GM18507 (cell line): ENCODE results near the gene RNF150.

Experiments used
- DNase-seq: peaks from one replicate; pipeline ENCODE4 v3.0.0; 2011; ENCODE audit warnings: low read depth; ENCODE audit not compliant: insufficient read length; ENCODE audit errors: extremely low spot score
- FAIRE-seq: peaks from 2 replicates; lab custom pipeline; 2011; peaks lifted over from hg19 to GRCh38; lab: Jason Lieb, UNC

Gene RNF150

DNA sequence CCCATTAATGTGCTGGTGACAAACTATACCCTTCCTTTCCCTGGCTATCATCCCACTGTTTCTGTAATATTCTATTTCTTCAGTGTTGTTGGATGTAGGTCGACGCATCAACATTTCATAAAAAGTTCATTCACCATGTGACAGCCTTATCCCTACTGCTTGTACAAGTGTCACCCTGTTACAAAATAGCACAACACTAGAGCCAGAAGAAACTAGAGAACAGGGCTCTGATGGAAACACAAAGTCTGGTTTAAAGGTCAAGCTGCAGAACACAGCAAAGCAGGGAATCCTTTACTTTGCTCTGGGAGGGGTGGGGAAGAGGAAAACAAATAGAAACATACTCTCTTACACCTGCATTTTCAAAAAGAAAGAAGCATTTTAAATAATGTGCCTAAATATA lies 245.8 kb downstream of the RNF150 start:
- DNase-seq (no peak), FAIRE-seq (no peak)

GRCh38 chr4:140884431-140885058 lies 248.7 kb downstream of the RNF150 start:
- DNase-seq (peak; percentile 39), FAIRE-seq (peak; percentile 78)

GRCh38 chr4:140877781-140878180 lies 255.5 kb downstream of the RNF150 start:
- FAIRE-seq (no peak), DNase-seq (no peak)

DNA sequence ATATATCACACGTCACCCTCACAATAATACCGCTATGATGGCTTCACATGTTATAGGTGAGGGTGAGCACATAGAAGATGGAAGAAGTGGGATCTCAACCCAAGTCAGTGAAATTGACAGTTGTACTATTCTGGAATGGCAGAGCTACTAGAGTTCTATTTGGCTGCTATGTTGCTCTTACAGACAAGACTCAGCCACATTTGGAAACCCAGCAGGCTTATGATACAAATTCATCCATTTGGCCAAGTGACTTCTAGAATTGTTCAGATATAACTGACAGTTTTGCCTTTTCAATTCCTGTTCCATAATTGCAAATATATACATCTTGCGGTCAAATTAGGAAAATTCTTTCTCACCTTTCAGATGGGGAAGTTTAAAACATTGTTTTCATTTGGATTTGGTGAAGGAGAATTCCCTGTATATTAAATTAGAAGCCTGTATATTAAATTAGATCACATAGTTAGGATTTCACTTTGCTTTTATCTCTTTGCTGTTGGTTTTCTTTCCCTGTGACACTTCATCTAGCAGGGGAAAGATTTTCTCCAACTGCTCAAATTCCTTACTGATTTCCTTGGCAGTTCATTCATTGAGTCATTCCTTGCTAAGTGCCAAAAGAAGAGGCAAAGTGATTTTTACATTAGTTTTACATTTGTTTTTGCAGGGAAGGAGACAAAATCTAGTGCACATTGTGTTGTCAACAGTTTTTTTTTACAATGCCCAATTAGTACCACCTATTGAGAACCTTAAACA lies 256.5 kb downstream of the RNF150 start:
- no peak for FAIRE-seq

GRCh38 chr4:140875746-140876452 lies 257.4 kb downstream of the RNF150 start:
- FAIRE-seq, result no peak
- no peak for DNase-seq

More for the DNA sequence above, 256.5 kb downstream of the RNF150 start:
- DNase-seq, result no peak

DNA sequence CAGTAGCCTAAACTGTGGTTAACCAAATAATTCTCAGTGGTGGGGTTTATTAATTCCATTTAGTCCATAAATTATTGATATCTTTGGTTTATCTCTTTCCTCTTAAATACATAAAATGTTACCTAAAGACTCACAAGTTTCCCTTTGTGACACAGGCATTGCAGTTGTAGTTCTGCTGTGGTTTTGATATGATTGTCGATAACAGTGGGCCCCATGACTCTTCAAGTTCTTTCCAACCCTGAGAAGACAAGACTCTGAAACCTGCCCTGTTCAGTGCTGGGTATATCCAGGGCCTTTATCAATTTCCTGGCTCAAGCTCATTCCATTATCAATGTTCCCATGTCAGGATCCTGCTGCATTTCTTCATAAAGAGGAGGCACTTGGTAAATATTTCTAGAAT lies 259.2 kb downstream of the RNF150 start:
- no peak for FAIRE-seq

DNA sequence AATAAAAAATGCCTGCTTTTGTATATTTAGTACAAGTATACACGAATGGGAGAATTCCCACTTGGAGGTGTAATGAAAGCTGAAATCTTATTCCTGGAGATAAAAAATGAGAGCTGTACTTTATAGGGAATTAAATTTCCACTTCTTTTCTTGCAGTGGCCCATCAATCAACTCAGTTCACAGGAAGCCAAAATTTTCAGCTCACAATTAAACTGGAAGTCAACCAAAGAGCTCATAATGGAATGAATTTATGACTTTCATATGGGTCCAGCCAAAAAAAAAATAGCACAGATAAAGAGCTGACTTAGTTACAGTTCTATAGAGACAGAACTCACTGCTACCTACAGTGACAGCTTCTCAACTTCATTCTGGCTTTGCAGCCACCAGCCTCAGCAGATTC lies 261.9 kb downstream of the RNF150 start:
- DNase-seq, result no peak
- no peak for FAIRE-seq

More for the DNA sequence above, 259.2 kb downstream of the RNF150 start:
- DNase-seq, result no peak

GRCh38 chr4:140870427-140870826 lies 262.8 kb downstream of the RNF150 start:
- no peak for FAIRE-seq
- no peak for DNase-seq

GRCh38 chr4:140869446-140869845 lies 263.8 kb downstream of the RNF150 start:
- FAIRE-seq, result no peak
- DNase-seq, result no peak

- FAIRE-seq (no peak), DNase-seq (no peak)
Measured at GRCh38 chr4:140867356-140867755, 265.9 kb downstream of the RNF150 start.

- DNase-seq, result no peak
- FAIRE-seq, result no peak
Measured at GRCh38 chr4:140866492-140867005, 266.7 kb downstream of the RNF150 start.

GRCh38 chr4:140865253-140866217 lies 267.7 kb downstream of the RNF150 start:
- DNase-seq, result no peak
- no peak for FAIRE-seq

- FAIRE-seq (no peak), DNase-seq (no peak)
Measured at GRCh38 chr4:140863197-140863596, 270.1 kb downstream of the RNF150 start.

GRCh38 chr4:140862177-140862442 lies 271.2 kb downstream of the RNF150 start:
- FAIRE-seq, result no peak
- no peak for DNase-seq

DNA sequence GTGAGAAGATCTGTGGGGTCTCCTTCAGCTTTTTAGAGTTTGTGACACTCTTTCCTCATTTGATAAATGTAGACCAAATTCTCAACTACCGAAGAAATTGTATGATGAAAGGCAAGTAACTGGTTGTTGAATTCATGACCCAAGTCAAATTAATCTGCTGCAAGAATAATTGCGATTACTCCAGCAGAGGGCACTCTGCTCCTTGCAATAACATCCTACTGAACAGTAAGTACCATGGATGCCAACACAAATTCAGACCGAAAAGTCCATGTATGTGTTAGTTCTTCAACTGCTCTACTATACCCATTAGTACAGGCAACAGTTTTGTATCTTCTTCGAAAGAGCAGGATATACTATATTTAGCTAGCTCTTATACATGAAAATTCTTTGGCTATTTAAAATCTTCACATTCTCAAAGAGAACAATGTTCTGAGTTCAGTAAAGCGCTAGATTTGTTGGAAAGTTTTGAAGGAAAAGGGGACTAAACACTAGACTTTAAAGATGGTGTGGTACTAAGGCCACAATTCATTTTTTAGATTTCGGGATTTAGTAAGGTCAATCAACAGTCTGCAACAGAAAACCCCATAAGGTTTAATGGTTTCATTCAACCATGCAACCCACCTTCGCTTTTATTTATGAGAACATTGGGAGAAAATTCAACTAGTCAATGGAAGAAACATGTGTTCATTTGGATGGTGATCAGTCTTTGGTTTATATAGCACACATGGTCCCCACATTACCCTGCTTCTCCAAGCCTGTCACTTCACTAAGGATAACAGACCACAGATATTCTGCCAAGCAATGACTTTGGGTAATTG lies 271.7 kb downstream of the RNF150 start:
- no peak for DNase-seq
- FAIRE-seq, result peak; percentile 80

GRCh38 chr4:140858897-140859296 lies 274.4 kb downstream of the RNF150 start:
- DNase-seq, result no peak
- FAIRE-seq, result no peak

- DNase-seq (no peak), FAIRE-seq (no peak)
Measured at GRCh38 chr4:140857111-140857510, 276.2 kb downstream of the RNF150 start.

DNA sequence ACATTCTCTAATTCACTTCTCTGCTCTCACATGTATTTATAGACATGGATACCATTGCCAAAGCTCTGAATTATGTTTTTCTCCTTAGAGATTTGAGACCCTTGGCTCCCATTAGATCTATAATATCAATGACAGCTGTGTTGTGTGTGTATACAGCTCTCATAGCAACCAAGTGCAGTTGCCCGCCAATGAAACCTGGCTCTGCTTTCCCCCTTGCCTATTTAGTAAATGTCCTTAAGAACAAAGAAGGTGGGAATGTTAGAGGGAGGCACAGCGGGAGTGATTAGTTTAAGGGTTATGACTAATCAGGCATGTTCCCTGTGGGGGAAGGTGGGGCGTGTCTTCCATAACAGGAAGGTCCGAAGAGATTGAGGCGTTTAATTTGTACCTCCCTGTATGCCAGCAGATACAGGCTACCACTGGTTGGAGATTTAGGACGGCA lies 276.6 kb downstream of the RNF150 start:
- FAIRE-seq (no peak), DNase-seq (no peak)

DNA sequence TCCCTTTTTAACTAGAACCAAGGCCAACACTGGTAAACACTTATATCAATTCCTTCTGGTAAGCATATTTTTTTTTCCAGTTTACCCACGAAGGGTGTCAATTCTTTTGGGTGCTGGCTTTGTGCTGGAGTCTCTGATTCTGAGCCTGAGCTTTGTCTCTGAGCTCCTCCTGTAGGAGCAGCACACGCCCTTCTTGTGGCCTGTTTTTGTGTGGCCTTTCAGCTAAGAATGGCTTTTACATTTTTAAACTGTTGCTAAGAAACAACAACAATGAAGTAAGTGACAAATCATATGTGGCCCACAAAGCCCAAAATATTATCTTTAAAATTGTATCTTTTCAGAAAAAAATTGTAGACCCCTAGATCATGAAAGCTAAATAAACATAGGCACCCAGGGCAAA lies 279.1 kb downstream of the RNF150 start:
- DNase-seq, result no peak
- no peak for FAIRE-seq
